ENCODE data around the gene TOLLIP.
"Not testable (repeated sequence)": the region's sequence is repeated elsewhere in the genome, so short reads cannot be mapped to it uniquely, and the experiment has no call there.

Gene TOLLIP

DNA sequence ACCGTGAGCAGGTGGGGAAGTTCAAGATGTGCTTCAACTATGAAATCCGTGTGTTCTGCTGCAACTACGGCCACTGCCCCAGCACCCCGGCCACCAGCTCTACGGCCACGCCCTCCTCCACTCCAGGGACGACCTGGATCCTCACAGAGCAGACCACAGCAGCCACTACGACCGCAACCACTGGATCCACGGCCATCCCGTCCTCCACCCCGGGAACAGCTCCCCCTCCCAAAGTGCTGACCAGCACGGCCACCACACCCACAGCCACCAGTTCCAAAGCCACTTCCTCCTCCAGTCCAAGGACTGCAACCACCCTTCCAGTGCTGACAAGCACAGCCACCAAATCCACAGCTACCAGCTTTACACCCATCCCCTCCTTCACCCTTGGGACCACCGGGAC is 63.7 kb downstream of the TOLLIP start:
- not testable (repeated sequence) for DNase-seq (ENCODE audit: low read depth)

DNA sequence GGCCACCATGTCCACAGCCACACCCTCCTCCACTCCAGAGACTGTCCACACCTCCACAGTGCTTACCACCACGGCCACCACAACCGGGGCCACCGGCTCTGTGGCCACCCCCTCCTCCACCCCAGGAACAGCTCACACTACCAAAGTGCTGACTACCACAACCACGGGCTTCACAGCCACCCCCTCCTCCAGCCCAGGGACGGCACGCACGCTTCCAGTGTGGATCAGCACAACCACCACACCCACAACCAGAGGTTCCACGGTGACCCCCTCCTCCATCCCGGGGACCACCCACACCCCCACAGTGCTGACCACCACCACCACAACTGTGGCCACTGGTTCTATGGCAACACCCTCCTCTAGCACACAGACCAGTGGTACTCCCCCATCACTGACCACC is 64.9 kb downstream of the TOLLIP start:
- DNase-seq (ENCODE audit: low read depth): not testable (repeated sequence)

DNA sequence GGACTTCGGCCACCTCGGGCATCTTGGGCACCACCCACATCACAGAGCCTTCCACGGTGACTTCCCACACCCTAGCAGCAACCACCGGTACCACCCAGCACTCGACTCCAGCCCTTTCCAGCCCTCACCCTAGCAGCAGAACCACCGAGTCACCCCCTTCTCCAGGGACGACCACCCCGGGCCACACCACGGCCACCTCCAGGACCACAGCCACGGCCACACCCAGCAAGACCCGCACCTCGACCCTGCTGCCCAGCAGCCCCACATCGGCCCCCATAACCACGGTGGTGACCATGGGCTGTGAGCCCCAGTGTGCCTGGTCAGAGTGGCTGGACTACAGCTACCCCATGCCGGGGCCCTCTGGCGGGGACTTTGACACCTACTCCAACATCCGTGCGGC is 65.9 kb downstream of the TOLLIP start:
- not testable (repeated sequence) for DNase-seq (ENCODE audit: low read depth)

DNA sequence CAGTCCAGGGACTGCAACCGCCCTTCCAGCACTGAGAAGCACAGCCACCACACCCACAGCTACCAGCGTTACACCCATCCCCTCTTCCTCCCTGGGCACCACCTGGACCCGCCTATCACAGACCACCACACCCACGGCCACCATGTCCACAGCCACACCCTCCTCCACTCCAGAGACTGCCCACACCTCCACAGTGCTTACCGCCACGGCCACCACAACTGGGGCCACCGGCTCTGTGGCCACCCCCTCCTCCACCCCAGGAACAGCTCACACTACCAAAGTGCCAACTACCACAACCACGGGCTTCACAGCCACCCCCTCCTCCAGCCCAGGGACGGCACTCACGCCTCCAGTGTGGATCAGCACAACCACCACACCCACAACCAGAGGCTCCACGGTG is 66.7 kb downstream of the TOLLIP start:
- not testable (repeated sequence) for DNase-seq (ENCODE audit: low read depth)

DNA sequence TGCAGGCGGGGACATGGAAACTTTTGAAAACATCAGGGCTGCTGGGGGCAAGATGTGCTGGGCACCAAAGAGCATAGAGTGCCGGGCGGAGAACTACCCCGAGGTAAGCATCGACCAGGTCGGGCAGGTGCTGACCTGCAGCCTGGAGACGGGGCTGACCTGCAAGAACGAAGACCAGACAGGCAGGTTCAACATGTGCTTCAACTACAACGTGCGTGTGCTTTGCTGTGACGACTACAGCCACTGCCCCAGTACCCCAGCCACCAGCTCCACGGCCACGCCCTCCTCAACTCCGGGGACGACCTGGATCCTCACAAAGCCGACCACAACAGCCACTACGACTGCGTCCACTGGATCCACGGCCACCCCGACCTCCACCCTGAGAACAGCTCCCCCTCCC is 67.1 kb downstream of the TOLLIP start:
- DNase-seq (ENCODE audit: low read depth): no peak

DNA sequence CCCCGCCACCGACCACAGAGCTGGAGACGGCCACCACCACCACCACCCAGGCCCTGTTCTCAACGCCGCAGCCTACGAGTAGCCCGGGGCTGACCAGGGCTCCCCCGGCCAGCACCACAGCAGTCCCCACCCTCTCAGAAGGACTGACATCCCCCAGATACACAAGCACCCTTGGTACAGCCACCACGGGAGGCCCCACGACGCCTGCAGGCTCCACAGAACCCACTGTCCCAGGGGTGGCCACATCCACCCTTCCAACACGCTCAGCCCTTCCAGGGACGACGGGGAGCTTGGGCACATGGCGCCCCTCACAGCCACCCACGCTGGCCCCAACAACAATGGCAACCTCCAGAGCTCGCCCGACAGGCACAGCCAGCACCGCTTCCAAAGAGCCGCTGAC is 67.7 kb downstream of the TOLLIP start:
- DNase-seq (ENCODE audit: low read depth): no peak

DNA sequence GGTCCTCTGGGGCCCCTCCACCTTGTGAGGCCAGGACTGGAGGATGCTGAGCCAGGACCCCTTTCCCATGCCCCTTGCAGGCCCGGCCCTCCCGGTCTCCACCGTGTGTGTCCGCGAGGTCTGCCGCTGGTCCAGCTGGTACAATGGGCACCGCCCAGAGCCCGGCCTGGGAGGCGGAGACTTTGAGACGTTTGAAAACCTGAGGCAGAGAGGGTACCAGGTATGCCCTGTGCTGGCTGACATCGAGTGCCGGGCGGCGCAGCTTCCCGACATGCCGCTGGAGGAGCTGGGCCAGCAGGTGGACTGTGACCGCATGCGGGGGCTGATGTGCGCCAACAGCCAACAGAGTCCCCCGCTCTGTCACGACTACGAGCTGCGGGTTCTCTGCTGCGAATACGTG is 68.7 kb downstream of the TOLLIP start:
- DNase-seq (ENCODE audit: low read depth): no peak

DNA sequence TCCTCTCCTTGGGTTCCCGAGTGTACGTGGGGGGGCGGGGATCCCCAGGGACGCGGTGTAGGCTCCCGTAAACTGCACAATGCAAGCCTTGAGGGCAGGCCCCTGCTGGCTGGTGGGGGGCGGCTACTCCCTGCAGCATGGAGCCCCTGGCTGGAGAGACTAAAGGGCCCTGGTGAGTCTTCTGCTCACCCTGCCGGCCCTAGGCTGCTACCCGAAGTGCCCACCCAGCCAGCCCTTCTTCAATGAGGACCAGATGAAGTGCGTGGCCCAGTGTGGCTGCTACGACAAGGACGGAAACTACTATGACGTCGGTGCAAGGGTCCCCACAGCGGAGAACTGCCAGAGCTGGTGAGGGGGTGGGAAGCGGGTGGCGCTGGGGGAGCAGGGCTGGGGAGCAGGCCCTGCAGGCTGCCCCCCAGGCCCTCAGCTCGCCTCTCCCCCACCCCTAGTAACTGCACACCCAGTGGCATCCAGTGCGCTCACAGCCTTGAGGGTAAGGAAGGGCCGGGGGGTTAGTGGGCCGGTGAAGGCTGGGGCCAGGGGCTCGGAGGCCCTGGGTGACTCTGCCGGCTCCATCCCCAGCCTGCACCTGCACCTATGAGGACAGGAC is 69.7 kb downstream of the TOLLIP start:
- no peak for DNase-seq (ENCODE audit: low read depth)

DNA sequence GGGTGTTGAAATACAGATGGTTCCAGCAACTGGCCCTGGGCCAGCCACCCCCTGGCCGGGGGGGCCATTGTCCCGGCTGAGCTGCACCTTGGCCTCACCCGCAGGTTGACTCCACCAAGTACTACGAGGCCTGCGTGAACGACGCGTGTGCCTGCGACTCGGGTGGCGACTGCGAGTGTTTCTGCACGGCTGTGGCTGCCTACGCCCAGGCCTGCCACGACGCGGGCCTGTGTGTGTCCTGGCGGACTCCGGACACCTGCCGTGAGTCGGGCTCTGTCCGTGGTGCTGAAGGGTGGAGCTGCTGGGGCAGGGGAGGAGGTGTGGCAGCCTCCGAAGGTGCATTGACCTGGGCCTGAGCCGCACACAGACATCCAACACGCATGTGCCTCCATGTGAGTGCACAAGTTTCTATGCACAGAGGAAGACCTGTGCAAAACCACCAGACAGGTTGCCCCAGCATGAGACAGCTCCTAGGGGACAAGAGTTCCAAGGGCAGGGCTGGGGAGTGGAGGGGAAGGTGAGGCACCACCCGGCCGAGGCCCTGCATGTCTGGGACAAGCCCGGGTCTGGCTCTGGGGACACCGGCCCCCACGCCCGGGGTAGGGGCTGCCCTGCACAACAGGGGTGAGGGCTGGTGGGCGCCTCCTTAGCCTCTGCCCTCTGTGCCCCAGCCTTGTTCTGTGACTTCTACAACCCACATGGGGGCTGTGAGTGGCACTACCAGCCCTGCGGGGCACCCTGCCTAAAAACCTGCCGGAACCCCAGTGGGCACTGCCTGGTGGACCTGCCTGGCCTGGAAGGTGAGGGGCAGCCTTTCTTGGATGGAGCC is 70.5 kb downstream of the TOLLIP start:
- no peak for DNase-seq (ENCODE audit: low read depth)

DNA sequence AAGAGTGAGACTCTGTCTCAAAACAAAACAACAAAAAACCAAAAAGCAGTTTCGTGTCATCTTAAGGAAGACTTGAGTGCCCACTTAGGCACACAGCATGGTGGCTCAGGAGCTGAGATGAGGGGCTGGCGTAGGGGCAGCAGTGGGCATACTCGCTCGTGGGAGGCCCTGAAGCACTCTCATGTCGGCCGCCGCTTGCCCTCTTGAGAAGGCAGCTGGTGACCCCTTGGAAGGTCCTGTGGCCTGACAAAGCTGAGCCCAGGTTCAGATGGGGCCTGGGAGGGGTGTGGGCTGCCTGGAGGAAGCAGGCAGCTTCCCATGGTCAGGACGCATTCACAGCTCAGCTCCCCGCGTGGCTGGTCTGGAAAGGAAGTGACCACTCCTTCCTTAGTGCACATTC is 71.6 kb downstream of the TOLLIP start:
- DNase-seq (ENCODE audit: low read depth): no peak

DNA sequence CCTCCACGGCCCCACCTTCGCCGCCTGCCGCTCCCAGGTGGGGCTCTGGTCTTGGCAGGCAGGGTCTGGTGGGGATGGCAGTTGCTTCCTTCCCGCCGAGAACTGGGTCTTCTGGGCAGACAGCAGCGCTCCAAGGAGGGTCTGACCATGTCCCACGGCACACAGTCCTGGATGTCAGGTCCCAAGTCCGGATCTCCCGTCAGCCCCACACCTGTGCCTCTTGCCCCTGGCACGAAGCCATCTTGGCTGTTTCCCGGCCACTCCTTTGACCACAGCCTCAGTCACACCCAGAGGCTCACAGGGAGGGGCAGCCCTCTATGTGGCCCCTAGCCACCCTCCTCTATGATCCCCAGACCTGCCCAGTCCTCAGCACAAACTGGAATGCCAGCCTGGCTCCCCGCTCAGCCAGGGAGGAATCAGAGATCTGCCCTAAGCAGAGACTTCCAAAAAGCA is 72.3 kb downstream of the TOLLIP start:
- DNase-seq (ENCODE audit: low read depth): no peak

DNA sequence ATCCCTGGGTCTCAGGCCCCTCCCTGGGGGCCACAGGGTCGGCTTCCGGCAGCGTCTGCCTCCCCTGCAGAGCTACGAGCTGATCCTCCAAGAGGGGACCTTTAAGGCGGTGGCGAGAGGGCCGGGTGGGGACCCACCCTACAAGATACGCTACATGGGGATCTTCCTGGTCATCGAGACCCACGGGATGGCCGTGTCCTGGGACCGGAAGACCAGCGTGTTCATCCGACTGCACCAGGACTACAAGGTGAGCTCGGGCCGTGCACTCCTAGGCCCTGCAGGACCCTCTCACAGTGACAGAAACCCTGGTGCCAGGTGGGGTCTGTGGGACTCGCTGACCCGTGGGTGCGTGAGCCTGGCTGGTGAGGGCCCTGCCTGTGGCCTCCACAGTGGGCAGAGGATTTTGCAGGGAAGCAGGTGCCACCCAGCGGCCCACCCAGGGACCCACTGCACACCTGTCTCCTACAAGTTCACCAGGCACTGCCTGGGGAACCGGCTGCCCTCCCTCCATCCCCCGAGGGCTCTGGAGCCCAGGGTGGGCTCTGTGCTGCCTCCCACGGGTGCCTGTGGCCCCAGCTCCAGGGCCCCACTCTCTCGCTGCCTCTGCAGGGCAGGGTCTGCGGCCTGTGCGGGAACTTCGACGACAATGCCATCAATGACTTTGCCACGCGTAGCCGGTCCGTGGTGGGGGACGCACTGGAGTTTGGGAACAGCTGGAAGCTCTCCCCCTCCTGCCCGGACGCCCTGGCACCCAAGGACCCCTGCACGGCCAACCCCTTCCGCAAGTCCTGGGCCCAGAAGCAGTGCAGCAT is 72.9 kb downstream of the TOLLIP start:
- no peak for DNase-seq (ENCODE audit: low read depth)

DNA sequence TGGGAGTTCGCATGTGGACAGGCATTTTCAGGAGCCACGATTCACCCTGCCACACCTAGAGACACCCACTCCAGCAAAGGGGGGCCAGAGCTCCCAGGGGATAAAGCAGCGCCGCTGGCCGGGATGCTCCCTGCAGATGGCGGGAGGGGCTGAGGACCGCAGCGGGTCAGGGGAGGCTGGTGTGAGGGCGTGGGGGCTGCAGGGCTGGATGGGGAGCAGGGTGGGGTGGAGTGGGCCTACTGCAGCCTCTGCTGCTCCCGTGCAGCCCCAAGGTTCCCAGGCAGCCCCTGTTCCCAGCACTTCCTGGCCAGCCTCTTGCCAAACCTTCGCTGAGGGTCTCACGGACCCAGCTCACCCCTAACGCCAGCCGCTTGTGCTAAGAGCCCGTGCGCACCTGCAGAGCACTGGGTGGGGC is 73.5 kb downstream of the TOLLIP start:
- DNase-seq (ENCODE audit: low read depth): no peak

DNA sequence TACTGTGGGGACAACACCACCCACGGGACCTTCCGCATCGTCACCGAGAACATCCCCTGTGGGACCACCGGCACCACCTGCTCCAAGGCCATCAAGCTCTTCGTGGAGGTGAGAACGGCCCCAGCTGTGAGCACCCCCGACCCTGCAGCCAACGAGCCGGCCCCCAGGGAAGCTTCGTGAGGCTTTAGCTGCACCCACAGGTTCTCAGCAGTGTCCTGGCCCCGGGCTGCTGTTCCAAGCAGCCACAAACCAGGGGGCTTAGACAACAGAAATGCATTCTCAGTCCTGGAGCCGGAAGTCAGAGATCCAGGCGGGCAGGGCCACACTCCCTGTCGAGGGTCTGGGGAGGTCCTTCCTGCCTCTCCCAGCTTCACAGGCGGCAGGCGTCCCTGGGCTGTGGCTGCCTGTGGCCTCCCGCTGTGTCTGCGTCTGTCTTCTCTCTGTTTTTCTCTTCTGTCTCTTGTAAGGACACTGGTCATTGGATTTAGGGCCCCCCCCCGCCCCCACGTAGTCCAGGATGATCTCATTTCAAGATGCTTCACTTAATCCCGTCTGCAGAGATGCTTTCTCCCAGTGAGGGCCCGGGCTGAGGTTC is 74.0 kb downstream of the TOLLIP start:
- DNase-seq (ENCODE audit: low read depth): no peak

DNA sequence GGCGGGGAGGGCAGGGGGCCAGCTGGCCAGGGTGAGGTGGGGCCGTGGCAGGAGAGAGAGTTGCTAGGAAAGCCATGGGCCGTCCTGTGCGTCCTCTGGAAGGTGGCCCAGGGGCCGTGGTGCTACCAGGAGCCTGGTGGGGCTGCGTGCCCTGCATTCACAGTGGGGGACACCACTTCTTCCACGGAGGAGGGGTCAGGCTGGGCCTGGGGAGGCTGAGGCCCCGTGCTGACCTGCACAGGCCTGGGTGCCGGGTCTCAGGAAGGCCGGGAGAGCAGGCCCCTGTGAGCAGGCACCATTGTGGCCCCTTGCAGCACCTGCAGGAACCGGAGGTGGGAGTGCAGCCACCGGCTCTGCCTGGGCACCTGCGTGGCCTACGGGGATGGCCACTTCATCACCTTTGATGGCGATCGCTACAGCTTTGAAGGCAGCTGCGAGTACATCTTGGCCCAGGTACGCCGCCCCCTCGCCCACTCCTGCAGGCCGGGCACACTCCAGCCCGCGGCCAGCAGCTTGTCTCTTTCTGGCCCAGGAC is 74.6 kb downstream of the TOLLIP start:
- DNase-seq (ENCODE audit: low read depth): no peak

DNA sequence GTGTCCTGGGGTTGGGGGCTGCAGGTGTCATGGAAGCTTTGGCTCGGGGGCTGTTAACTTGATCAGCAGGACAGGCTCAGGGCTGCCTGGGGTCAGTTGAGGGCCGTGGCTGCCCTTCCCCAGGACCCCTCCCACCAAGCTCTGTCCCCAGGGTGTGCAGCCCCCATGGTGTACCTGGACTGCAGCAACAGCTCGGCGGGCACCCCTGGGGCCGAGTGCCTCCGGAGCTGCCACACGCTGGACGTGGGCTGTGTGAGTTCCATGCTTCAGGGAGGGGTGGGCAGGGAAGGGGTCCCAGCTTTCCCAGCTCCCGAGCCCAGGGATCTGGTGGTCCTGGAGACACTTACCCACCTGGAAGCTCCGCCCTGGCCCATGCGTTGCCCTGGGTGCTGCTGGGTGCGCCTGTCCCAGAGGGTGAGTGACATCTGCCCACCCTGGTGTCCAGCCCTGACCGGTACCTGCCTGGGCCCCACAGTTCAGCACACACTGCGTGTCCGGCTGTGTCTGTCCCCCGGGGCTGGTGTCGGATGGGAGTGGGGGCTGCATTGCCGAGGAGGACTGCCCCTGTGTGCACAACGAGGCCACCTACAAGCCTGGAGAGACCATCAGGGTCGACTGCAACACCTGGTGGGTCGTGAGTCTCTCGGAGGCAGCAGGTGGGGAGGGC is 75.2 kb downstream of the TOLLIP start:
- DNase-seq (ENCODE audit: low read depth): no peak

DNA sequence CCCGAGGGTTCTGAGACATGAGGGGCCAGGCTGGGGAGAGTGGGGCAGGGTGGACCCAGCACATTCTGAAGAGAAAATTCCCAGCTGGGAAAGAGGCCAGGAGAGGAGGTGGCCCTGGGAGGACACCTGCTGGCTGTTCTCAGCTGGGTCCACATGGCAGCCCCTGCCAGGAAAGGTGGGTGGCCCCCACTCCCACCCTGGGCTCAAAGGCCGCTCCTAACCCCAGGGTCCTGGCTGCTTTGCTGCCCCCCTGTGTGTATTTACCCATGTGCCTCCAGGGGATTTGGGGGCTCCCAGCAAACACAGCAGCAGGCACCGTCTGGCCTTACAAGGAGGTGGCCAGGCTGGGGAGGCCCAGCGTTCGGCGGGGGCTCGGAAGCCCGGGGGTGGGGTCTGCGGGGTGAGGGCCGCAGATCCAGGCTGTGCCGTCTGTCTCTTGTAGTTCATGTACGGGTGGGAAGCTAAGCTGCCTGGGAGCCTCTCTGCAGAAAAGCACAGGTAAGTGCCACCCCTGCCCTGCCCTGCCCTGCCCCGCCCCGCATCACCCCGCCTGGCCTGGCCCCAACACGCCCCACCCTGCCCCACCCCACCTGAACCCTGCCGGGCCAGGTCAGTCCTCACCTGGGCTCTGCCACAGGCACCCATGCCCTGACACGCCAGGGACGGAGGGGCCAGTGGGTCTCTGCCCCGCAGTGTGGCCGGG is 75.9 kb downstream of the TOLLIP start:
- no peak for DNase-seq (ENCODE audit: low read depth)

DNA sequence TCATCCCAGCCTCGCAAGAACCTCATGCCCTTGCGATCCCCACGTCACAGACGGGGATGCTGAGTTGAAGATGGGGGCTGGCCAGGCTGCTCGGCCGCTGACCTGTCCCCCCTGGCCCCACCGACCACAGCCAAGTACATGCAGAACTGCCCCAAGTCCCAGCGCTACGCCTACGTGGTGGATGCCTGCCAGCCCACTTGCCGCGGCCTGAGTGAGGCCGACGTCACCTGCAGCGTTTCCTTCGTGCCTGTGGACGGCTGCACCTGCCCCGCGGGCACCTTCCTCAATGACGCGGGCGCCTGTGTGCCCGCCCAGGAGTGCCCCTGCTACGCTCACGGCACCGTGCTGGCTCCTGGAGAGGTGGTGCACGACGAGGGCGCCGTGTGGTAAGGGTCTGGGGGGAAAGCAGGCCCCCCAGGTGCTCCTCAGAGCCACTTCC is 76.5 kb downstream of the TOLLIP start:
- DNase-seq (ENCODE audit: low read depth): no peak

DNA sequence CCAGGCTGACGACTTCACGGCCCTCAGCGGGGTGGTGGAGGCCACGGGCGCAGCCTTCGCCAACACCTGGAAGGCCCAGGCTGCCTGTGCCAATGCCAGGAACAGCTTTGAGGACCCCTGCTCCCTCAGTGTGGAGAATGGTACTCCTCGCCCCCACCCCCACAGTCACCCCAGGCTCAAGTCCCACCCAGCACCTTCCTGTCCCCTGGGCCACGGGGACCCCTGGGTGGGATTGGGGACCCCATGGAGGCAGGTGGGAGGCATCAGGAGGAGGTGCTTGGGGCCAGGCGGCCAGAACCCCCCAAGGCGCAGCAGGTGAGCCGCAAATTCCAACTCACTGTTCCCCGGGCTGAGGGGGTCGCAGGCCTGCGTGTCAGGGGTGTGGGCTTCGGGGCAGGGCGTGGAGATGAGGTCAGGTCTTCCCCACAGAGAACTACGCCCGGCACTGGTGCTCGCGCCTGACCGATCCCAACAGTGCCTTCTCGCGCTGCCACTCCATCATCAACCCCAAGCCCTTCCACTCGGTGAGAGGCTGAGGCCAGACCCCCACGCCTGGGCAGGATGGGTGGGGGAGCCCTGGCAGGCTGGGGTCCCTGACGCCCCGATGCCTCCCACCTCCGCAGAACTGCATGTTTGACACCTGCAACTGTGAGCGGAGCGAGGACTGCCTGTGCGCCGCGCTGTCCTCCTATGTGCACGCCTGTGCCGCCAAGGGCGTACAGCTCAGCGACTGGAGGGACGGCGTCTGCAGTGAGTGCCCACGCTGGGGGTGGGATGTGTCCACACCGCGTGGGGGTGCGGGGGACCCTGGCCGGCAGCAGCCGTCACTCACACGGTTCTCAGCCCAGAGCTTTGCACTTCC is 77.2 kb downstream of the TOLLIP start:
- no peak for DNase-seq (ENCODE audit: low read depth)

Data from activated T-cell treated with anti-CD3 and anti-CD28 coated beads for 48 hours (primary cell).